BE2C (cell line): ENCODE data around the gene C1QTNF8.

Experiments used
- DNase-seq: peaks from one replicate; pipeline ENCODE4 v3.0.0-alpha.2; 2020
- H3K27me3 ChIP-seq: fragments of 250-450 bp; sonication (Bioruptor Pico); 2 replicates; pipeline ENCODE4 v1.5.1; 2020; ENCODE audit warnings: mild to moderate bottlenecking
- H3K36me3 ChIP-seq: fragments of 250-450 bp; sonication (Bioruptor Pico); 2 replicates; pipeline ENCODE4 v1.5.1; 2020; ENCODE audit warnings: mild to moderate bottlenecking
- H3K4me1 ChIP-seq: fragments of 250-450 bp; sonication (Bioruptor Pico); 2 replicates; pipeline ENCODE4 v1.5.1; 2020
- H3K4me3 ChIP-seq: 2 replicates; pipeline ENCODE4 v1.5.1; 2011; ENCODE audit warnings: low read depth, low read length
- H3K9me3 ChIP-seq: fragments of 250-450 bp; sonication (Bioruptor Pico); 2 replicates; pipeline ENCODE4 v1.5.1; 2020
- TF ChIP-seq, protein P1 (sequence below): IDR thresholded peaks from 2 replicates; pipeline ENCODE4 v1.5.1; 2012; ENCODE audit warnings: mild to moderate bottlenecking, low read depth, low read length

The C1QTNF8 gene

DNA sequence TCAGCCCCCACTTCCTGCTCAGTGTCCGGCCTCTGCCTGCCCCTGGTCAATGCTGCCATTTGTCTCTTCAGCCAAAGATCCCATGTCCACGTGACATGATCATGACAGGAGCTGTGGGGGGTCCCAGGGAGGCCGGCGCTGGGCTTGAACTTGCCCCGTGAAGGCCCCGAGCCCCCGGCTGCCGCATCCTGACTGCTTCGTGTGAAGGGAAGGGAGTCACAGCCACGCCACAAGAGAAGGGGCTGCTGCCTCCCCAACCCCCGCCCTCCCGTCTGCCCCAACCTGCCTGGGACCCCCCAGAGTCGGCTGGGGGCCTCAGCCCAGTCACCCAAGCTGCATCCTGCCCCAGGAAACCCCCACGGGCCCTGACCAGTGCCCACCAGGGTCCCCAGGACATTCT lies 37.8 kb downstream of the C1QTNF8 start:
- DNase-seq: no peak
- no peaks in the 10 kb centered on the region for H3K36me3 ChIP-seq
- H3K9me3 ChIP-seq: no peaks in the 10 kb centered on the region; the same call in 1 of the 2 replicates
- H3K27me3 ChIP-seq: peaks cover 33% of the 10 kb centered on the region
- H3K4me3 ChIP-seq: no peak overlapping the region
- H3K4me1 ChIP-seq: peaks cover 3% of the 10 kb centered on the region; the same call in 1 of the 2 replicates
- TF ChIP-seq, protein P1, sequence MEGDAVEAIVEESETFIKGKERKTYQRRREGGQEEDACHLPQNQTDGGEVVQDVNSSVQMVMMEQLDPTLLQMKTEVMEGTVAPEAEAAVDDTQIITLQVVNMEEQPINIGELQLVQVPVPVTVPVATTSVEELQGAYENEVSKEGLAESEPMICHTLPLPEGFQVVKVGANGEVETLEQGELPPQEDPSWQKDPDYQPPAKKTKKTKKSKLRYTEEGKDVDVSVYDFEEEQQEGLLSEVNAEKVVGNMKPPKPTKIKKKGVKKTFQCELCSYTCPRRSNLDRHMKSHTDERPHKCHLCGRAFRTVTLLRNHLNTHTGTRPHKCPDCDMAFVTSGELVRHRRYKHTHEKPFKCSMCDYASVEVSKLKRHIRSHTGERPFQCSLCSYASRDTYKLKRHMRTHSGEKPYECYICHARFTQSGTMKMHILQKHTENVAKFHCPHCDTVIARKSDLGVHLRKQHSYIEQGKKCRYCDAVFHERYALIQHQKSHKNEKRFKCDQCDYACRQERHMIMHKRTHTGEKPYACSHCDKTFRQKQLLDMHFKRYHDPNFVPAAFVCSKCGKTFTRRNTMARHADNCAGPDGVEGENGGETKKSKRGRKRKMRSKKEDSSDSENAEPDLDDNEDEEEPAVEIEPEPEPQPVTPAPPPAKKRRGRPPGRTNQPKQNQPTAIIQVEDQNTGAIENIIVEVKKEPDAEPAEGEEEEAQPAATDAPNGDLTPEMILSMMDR: no peak

GRCh38 chr16:1057252-1057932 lies 38.7 kb downstream of the C1QTNF8 start:
- Histone ChIP-seq H3K4me1 (peaks cover 3% of the 10 kb centered on the region; the same call in 1 of the 2 replicates), H3K36me3 (no peaks in the 10 kb centered on the region), H3K9me3 (no peaks in the 10 kb centered on the region; the same call in 1 of the 2 replicates), H3K4me3 (no peak overlapping the region), H3K27me3 (peaks cover 25% of the 10 kb centered on the region)
- peak; percentile 78 for DNase-seq
- TF ChIP-seq, protein P1: peak; percentile 80

- peaks cover 14% of the 10 kb centered on the region for H3K27me3 ChIP-seq
- no peaks in the 10 kb centered on the region; the same call in 1 of the 2 replicates for H3K9me3 ChIP-seq
- peaks cover 3% of the 10 kb centered on the region; the same call in 1 of the 2 replicates for H3K4me1 ChIP-seq
- TF ChIP-seq, protein P1: no peak
- H3K4me3 ChIP-seq: no peak overlapping the region
- no peaks in the 10 kb centered on the region for H3K36me3 ChIP-seq
- no peak for DNase-seq
Observed at GRCh38 chr16:1056196-1056595, 39.8 kb downstream of the C1QTNF8 start.

DNA sequence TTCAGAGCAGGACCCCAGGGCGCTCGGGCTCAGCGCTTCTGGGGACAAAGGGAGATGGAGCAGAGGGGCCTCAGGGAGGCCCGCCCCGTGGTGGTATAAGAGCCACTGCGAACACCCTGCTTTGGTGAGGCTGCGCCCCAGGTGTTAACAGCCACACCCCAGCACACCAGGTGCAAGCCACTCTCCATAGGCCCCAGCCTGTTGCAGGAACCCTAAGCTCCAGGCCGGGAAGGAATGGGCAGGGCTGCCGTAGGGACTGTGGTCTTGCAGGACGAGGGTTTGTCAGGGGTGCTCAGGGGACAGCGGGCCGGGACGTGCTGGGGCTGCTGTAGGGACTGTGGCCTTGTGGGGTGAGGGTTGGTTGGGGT lies 40.5 kb downstream of the C1QTNF8 start:
- TF ChIP-seq, protein P1: no peak
- Histone ChIP-seq H3K27me3 (peaks cover 8% of the 10 kb centered on the region), H3K9me3 (no peaks in the 10 kb centered on the region; the same call in 1 of the 2 replicates), H3K4me1 (peaks cover 3% of the 10 kb centered on the region; the same call in 1 of the 2 replicates), H3K36me3 (no peaks in the 10 kb centered on the region), H3K4me3 (no peak overlapping the region)
- no peak for DNase-seq

- Histone ChIP-seq H3K4me1 (peaks cover 3% of the 10 kb centered on the region; the same call in 1 of the 2 replicates), H3K27me3 (peaks cover 6% of the 10 kb centered on the region; the same call in 1 of the 2 replicates), H3K4me3 (no peak overlapping the region), H3K36me3 (no peaks in the 10 kb centered on the region), H3K9me3 (no peaks in the 10 kb centered on the region; the same call in 1 of the 2 replicates)
- DNase-seq: peak; percentile 81
- TF ChIP-seq, protein P1: peak; percentile 80
Observed at GRCh38 chr16:1054660-1055556, 41.1 kb downstream of the C1QTNF8 start.
